HPDE6-E6E7 (cell line): ENCODE results near the gene NUP35.
"Not testable (repeated sequence)": the region's sequence is repeated elsewhere in the genome, so short reads cannot be mapped to it uniquely, and the experiment has no call there.

Source experiments
- DNase-seq: peaks from one replicate; pipeline ENCODE4 v3.0.0; 2011; ENCODE audit warnings: missing footprints; ENCODE audit errors: extremely low spot score

NUP35 gene

GRCh38 chr2:183134016-183134415 lies 9.8 kb downstream of the NUP35 start:
- DNase-seq = no peak

DNA sequence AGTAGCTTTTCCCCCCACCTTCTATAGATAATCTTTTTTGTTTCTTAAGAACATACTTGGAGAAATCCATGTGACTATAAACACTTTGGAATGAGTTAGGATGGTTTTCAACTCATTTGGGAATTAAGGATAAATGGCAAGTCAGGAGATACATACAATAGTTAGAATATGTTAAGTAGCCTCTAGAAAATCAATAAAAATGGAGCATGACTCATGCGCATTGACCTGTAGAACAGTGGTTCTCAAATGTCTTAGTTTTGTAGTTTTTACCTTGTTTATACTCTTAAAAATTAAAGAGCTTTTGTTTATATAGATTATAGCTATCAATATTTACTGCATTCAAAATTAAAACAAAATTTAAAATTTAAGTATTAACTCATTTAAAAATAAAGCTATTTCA lies 24.7 kb downstream of the NUP35 start:
- DNase-seq = no peak

DNA sequence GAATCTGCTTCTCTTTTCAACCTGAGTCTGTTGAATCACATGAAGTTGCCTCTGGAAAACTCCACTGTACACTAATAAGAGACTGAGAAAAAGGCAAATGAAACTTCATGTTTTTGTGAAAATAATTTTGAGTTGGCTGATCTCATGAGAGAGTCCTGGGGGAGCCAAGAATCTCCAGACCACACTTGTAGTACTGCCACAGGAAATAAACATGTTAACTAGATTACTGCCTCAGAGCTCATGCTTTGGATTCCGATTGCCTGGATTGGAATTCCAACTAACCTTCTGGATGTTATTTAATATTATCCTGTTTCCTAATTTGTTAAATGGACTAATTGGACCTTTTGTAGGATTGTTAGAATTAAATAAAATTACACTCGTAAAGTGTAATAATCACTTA lies 25.2 kb downstream of the NUP35 start:
- DNase-seq = no peak

DNA sequence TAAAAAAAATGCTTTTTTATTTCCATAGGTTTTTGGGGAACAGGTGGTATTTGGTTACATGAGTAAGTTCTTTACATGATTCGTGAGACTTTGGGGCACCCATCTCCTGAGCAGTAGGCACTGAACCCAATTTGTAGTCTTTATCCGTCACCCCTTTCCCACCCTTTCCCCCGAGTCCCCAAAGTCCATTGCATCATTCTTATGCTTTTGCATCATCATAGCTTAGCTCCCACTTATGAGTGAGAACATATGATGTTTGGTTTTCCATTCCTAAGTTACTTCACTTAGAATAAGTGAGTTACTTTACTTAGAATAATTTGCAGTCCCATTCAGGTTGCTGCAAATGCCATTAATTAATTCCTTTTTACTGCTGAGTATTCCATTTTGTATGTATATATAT lies 28.0 kb downstream of the NUP35 start:
- DNase-seq = not testable (repeated sequence)

GRCh38 chr2:183153967-183154366 lies 29.7 kb downstream of the NUP35 start:
- DNase-seq = no peak

DNA sequence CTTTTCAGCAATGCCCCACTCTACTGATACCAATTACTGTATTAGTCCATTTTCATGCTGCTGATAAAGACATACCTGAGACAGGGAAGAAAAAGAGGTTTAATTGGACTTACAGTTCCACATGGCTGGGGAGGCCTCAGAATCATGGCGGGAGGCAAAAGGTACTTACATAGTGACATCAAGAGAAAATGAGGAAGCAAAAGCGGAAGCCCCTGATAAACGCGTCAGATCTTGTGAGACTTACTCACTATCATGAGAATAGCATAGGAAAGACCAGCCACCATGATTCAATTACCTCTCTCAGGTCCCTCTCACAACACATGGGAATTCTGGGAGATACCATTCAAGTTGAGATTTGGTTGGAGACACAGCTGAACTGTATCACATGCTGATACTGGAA lies 30.5 kb downstream of the NUP35 start:
- DNase-seq = not testable (repeated sequence)

- no peak for DNase-seq
These were observed 32.9 kb downstream of the NUP35 start for GRCh38 chr2:183157131-183157530.

DNA sequence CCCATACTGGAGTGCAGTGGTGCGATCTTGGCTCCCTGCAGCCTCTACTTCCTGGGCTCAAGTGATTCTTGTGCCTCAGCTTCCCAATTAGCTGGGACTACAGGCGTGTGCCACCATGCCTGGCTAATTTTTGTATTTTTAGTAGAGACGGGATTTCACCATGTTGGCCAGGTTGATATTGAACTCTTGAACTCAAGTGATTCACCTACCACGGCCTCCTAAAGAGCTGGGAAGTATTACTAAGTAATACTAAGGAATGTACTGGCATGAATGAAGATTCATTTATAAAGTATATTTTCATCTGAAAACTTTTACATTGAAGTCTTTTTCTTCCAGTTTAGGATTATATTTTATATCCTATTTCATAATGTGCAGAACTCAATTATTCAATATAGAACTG lies 38.1 kb downstream of the NUP35 start:
- DNase-seq = no peak

GRCh38 chr2:183163821-183164649 lies 39.8 kb downstream of the NUP35 start:
- no peak for DNase-seq

DNA sequence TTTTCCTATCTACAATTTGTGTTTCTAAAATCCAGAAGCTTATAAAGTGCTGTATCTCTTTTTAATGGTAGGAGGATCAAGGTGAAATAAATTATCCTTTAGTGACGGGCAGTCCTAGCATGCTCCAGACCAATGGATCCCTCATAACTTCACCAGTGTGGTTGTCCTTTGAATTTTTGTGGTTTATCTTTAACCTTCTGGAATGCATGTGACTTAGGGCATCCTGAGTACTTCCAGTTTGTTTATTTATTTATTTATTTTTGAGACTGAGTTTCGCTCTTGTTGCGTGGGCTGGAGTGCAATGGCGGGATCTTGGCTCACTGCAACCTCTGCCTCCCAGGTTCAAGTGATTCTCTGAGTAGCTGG lies 40.4 kb downstream of the NUP35 start:
- no peak for DNase-seq

- no peak for DNase-seq
These were observed 42.0 kb downstream of the NUP35 start for GRCh38 chr2:183166210-183166609.

DNA sequence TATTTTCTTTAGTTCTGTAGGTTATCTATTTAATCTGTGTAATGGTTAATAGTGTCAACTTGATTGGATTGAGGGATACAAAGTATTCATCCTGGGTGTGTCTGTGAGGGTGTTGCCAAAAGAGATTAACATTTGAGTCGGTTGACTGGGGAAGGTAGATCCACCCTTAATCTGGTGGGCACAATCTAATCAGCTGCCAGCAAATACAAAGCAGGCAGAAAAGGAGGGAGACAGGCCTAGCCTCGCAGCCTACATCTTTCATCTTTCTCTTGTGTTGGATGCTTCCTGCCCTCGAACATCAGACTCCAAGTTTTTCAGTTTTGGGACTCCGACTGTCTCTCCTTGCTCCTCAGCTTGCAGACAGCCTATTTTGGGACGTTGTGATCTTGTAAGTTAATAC lies 42.7 kb downstream of the NUP35 start:
- DNase-seq = not testable (repeated sequence)

- no peak for DNase-seq
These were observed 48.1 kb downstream of the NUP35 start for GRCh38 chr2:183172220-183172887.

GRCh38 chr2:183179156-183179555 lies 54.9 kb downstream of the NUP35 start:
- no peak for DNase-seq

- DNase-seq = no peak
These were observed 61.3 kb downstream of the NUP35 start for GRCh38 chr2:183185534-183185933.

- no peak for DNase-seq
These were observed 62.1 kb downstream of the NUP35 start for GRCh38 chr2:183186296-183186695.

GRCh38 chr2:183186766-183187165 lies 62.5 kb downstream of the NUP35 start:
- no peak for DNase-seq

DNA sequence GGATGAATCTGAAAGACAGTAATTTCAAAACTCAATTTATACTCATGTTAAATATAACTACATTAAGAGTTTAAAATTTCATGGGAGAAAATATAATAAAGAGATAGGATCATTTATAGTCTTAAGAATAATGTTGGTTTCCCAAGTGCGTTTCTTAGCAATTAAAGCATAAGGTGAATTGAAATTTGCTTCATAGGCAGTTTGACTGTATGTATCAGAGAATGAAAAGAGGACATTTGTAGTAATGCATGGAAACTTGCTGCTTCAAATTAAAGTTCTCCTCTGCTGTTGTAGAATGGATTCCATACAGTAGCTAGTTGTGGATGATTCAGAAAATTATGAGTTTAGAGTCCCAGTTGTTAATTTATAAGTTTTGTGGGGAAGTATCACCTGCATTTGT lies 68.1 kb downstream of the NUP35 start:
- no peak for DNase-seq

DNA sequence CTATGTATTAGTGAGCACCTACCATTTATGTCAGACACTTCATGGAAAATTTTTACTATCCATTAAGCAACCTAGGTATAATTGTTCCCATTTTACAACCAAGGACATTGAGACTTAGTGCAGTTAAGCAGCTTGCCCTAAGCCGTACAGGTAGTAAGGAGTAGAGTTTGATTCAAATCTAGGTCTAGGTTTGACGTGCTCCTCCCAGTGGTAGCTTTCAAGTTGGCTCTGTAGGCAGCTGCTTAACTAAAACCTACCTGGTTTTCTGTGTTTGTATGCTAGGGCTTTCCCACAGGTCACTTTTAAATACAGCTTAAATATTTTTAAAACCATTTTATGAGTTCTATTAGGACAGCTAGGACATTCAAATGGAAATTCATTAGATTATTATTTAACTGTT lies 69.7 kb downstream of the NUP35 start:
- no peak for DNase-seq

DNA sequence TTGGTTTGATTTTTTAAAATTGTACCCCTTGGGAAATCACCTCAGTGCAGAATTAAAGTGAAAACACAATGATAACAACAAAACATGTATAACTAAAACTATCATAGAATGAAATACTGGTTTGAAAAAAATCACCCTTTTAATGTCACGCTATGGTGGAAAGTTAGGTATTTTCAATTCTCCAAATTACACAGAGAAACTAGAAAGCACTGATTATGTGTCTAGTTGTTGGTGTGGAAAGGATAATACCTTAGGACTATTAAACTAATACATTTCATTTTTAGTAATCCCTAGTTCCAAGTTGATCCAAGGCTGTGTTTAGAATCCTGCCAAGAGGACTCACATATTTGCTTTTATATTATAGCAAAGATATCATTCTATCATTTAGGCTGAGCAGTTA lies 71.2 kb downstream of the NUP35 start:
- no peak for DNase-seq

DNA sequence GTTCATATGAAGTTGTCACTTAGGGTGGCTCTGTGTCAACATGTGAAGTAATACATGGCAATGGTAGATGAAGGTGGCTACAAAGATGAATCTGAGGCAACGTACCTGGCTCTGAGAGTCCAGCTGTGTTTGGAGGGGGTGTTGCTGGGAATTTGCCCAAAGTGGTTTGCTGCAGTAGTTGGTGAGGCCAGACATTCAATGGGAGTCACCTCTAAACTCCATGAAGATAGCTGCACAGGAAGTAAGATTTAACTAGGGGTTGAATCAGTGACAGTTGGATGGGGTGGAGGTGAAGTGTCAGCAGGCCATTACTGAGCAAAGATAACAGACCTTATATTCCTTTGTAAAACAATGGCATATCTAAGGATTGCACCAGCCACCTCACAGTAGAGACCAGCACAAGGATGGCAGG lies 71.8 kb downstream of the NUP35 start:
- DNase-seq = no peak

- no peak for DNase-seq
These were observed 80.2 kb downstream of the NUP35 start for GRCh38 chr2:183204397-183204796.

DNA sequence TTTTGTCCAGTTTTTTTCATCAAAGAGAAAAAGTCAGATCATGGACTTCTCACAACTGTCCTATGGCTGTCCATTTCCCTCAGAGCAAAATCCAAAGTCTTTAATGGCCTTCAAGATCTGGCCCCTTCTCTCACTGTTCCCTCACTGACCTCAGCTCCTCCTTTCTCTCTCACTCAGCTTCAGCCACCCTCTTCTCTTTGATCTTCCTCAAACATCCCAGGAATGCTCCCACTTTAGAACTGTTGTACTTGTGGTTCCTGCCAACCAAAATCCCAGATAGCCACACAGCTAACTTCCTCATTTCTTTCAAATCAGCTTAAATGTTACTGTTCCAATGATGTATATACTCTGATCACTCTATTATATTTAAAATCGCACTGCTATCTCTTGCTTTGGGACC lies 82.9 kb downstream of the NUP35 start:
- DNase-seq = no peak
